Testis (tissue), 2 donors: Measurements from ENCODE around the gene TMEM8B.

Experiments used
- POLR2A ChIP-seq: fragments of 450-650 bp; IDR thresholded peaks from one replicate; pipeline ENCODE4 v1.6.1; 2017; ENCODE audit warnings: antibody characterized with exemption, mild to moderate bottlenecking, moderate library complexity
- TF ChIP-seq, protein P1 (sequence below), 3 experiments: fragments of 450-650 bp in 2 of 3; fragments of 200-600 bp in 1 of 3; sonication (generic) in 1 of 3; IDR thresholded peaks; one replicate each; pipeline ENCODE4 v1.5.1; 2016 to 2019; ENCODE audit warnings: antibody characterized with exemption in 3 of 3, mild to moderate bottlenecking in 2 of 3, moderate library complexity in 1 of 3

- TF ChIP-seq, protein P1, sequence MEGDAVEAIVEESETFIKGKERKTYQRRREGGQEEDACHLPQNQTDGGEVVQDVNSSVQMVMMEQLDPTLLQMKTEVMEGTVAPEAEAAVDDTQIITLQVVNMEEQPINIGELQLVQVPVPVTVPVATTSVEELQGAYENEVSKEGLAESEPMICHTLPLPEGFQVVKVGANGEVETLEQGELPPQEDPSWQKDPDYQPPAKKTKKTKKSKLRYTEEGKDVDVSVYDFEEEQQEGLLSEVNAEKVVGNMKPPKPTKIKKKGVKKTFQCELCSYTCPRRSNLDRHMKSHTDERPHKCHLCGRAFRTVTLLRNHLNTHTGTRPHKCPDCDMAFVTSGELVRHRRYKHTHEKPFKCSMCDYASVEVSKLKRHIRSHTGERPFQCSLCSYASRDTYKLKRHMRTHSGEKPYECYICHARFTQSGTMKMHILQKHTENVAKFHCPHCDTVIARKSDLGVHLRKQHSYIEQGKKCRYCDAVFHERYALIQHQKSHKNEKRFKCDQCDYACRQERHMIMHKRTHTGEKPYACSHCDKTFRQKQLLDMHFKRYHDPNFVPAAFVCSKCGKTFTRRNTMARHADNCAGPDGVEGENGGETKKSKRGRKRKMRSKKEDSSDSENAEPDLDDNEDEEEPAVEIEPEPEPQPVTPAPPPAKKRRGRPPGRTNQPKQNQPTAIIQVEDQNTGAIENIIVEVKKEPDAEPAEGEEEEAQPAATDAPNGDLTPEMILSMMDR (IDR thresholded peaks at IDR 0.05) = no peak
- TF ChIP-seq POLR2A = no peak
Observed at GRCh38 chr9:35792024-35792813, 36.8 kb upstream of the TMEM8B start.
